Neural progenitor cell (in vitro differentiated cells): ENCODE results near the gene SNAPC2. TPM values are rescaled to one million over a fixed set of nuclear protein-coding genes. Genes with fewer than 3 reads are reported as not detected.

ENCODE experiments used
- DNase-seq: peaks from one replicate; pipeline ENCODE4 v3.0.0-alpha.2; 2016; ENCODE audit warnings: low spot score
- H2AFZ ChIP-seq: fragments of 200-600 bp; sonication (generic); replicated peaks from 2 replicates; pipeline ENCODE4 v1.6.1; 2016; ENCODE audit warnings: antibody characterized with exemption
- H3F3A ChIP-seq: fragments of 200-600 bp; sonication (generic); 2 replicates; pipeline ENCODE4 v1.6.1; 2016; ENCODE audit warnings: antibody characterized with exemption, low read depth
- H3K27ac ChIP-seq: fragments of 200-600 bp; sonication (generic); 2 replicates; pipeline ENCODE4 v1.5.1; 2016; ENCODE audit warnings: mild to moderate bottlenecking
- H3K27me3 ChIP-seq: fragments of 200-600 bp; sonication (generic); 2 replicates; pipeline ENCODE4 v1.6.1; 2016; ENCODE audit warnings: mild to moderate bottlenecking, moderate library complexity
- H3K36me3 ChIP-seq: fragments of 200-600 bp; sonication (generic); 2 replicates; pipeline ENCODE4 v1.5.1; 2016
- H3K4me1 ChIP-seq: fragments of 200-600 bp; sonication (generic); 2 replicates; pipeline ENCODE4 v1.6.1; 2016; ENCODE audit warnings: mixed run types
- H3K4me2 ChIP-seq: fragments of 200-600 bp; sonication (generic); 2 replicates; pipeline ENCODE4 v1.6.1; 2016
- H3K4me3 ChIP-seq: fragments of 200-600 bp; sonication (generic); 2 replicates; pipeline ENCODE4 v1.5.1; 2016
- H3K79me2 ChIP-seq: fragments of 200-600 bp; sonication (generic); 2 replicates; pipeline ENCODE4 v1.6.1; 2016; ENCODE audit warnings: low read depth
- H3K9ac ChIP-seq: fragments of 200-600 bp; sonication (generic); 2 replicates; pipeline ENCODE4 v1.6.1; 2016
- H3K9me3 ChIP-seq: fragments of 200-600 bp; sonication (generic); 2 replicates; pipeline ENCODE4 v1.5.1; 2016; ENCODE audit warnings: low read depth
- H4K20me1 ChIP-seq: fragments of 200-600 bp; sonication (generic); 2 replicates; pipeline ENCODE4 v1.6.1; 2016; ENCODE audit warnings: low read depth
- H3K27ac Mint-ChIP-seq: 3 replicates; pipeline ENCODE4 v1.8.0; 2021; ENCODE audit warnings: mixed read lengths
- H3K27me3 Mint-ChIP-seq: 2 replicates; pipeline ENCODE4 v1.8.0; 2022; ENCODE audit warnings: low read depth, mild to moderate bottlenecking, inconsistent platforms, moderate library complexity, mixed read lengths; ENCODE audit not compliant: insufficient read depth
- H3K36me3 Mint-ChIP-seq: 3 replicates; pipeline ENCODE4 v1.8.0; 2021; ENCODE audit warnings: mixed read lengths
- H3K4me1 Mint-ChIP-seq: 3 replicates; pipeline ENCODE4 v1.8.0; 2021; ENCODE audit warnings: mixed read lengths
- H3K4me3 Mint-ChIP-seq: 3 replicates; pipeline ENCODE4 v1.8.0; 2021; ENCODE audit warnings: mild to moderate bottlenecking, moderate library complexity, mixed read lengths
- H3K9me3 Mint-ChIP-seq: 3 replicates; pipeline ENCODE4 v1.8.0; 2020; ENCODE audit warnings: mixed read lengths
- EZH2 ChIP-seq: fragments of 200-600 bp; sonication (generic); IDR thresholded peaks from 2 replicates; pipeline ENCODE4 v1.6.1; 2017; ENCODE audit warnings: antibody characterized with exemption, mild to moderate bottlenecking, moderate library complexity
- EZH2phosphoT487 ChIP-seq: fragments of 200-600 bp; sonication (generic); IDR thresholded peaks from 2 replicates; pipeline ENCODE4 v1.6.1; 2017; ENCODE audit warnings: antibody characterized with exemption
- total RNA-seq: library from RNA; depleted of rRNA; stranded (reverse); fragments of >200 nt; gene quantifications from 2 replicates; pipeline ENCODE4 v1.2.3, GENCODE V29; 2015; ENCODE audit warnings: low replicate concordance
- TF ChIP-seq, protein P1 (sequence below): fragments of 200-600 bp; sonication (generic); IDR thresholded peaks from 2 replicates; pipeline ENCODE4 v1.5.1; 2017; ENCODE audit warnings: antibody characterized with exemption, mild to moderate bottlenecking

SNAPC2 gene
- total RNA-seq, 1 donor from 2014 or later, result 5.7 TPM

DNA sequence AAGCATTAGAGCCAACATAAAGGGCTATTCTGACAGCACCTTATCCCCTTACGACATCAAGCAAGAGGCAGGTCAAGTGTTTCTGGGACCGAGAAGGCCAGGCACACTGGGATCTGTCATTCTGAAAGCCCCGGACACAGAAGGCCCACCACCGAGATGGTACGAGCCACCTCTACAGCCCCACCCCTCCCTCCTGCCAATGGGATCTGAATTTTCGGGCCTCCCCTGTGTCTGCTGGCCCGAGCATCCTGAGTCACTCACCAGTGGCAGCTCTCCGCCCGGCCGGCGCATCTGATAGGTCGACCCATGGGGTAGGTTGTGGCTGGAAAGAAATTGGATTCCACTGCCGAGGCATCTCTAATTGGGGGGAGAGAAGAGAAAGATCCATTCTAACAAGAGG, 20.7 kb downstream of the SNAPC2 start:
- no peak overlapping the region for H3K27ac Mint-ChIP-seq
- no peak overlapping the region for H3K4me2 ChIP-seq
- H3K9me3 Mint-ChIP-seq, result no peaks in the 10 kb centered on the region
- H4K20me1 ChIP-seq, result no peaks in the 10 kb centered on the region
- H3K27ac ChIP-seq, result no peak overlapping the region
- TF ChIP-seq EZH2 (no peak), EZH2phosphoT487 (no peak)
- TF ChIP-seq, protein P1, sequence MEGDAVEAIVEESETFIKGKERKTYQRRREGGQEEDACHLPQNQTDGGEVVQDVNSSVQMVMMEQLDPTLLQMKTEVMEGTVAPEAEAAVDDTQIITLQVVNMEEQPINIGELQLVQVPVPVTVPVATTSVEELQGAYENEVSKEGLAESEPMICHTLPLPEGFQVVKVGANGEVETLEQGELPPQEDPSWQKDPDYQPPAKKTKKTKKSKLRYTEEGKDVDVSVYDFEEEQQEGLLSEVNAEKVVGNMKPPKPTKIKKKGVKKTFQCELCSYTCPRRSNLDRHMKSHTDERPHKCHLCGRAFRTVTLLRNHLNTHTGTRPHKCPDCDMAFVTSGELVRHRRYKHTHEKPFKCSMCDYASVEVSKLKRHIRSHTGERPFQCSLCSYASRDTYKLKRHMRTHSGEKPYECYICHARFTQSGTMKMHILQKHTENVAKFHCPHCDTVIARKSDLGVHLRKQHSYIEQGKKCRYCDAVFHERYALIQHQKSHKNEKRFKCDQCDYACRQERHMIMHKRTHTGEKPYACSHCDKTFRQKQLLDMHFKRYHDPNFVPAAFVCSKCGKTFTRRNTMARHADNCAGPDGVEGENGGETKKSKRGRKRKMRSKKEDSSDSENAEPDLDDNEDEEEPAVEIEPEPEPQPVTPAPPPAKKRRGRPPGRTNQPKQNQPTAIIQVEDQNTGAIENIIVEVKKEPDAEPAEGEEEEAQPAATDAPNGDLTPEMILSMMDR, result no peak
- H3K79me2 ChIP-seq, result peaks cover 34% of the 10 kb centered on the region
- H3K9me3 ChIP-seq, result no peaks in the 10 kb centered on the region
- no peak overlapping the region for H3K9ac ChIP-seq
- peaks cover 16% of the 10 kb centered on the region for H3K4me1 Mint-ChIP-seq
- H3K27me3 ChIP-seq, result no peaks in the 10 kb centered on the region
- H3F3A ChIP-seq, result peaks cover 4% of the 10 kb centered on the region
- peaks cover 13% of the 10 kb centered on the region for H3K36me3 Mint-ChIP-seq
- H2AFZ ChIP-seq, result no peak overlapping the region
- H3K36me3 ChIP-seq, result no peaks in the 10 kb centered on the region
- peak overlapping the region; percentile 15 for H3K4me3 Mint-ChIP-seq
- peaks cover 2% of the 10 kb centered on the region for H3K27me3 Mint-ChIP-seq
- DNase-seq, result no peak
- H3K4me1 ChIP-seq, result peaks cover 5% of the 10 kb centered on the region
- no peak overlapping the region for H3K4me3 ChIP-seq

DNA sequence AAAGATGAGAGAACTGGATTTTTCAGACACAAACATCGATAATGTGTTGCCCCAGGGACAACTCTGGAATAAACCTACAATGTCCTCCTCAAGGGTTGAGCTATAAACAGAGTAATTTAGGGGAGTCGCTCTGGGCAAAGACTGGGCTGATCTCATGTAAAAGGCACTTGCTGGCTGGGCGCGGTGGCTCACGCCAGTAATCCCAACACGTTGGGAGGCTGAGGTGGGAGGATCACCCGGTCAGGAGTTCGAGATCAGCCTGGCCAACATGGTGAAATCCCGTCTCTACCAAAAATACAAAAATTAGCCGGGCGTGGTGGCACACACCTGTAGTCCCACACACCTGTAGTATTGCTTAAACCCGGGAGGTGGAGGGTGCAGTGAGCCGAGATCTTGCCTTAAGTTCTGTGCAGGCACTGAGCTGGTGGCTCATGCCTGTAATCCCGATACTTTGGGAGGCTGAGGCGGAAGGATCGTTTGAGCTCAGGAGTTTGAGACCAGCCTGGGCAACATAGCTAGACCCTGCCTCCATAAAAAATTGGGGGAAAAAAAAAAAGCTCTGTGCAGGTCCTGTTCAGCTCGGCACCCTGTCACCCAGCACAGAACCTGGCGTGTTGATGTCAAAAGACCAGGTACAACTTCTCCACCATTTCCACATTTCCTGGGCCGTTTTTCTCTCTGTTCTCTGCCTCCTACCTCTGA, 21.9 kb downstream of the SNAPC2 start:
- Histone ChIP-seq H3K9me3 (no peaks in the 10 kb centered on the region), H2AFZ (no peak overlapping the region), H3K79me2 (peaks cover 34% of the 10 kb centered on the region), H3K27ac (no peak overlapping the region), H3F3A (peaks cover 4% of the 10 kb centered on the region), H3K4me3 (peak overlapping the region; percentile 92), H3K4me2 (peak overlapping the region; percentile 97), H3K4me1 (peaks cover 5% of the 10 kb centered on the region), H3K27me3 (no peaks in the 10 kb centered on the region), H3K36me3 (no peaks in the 10 kb centered on the region), H3K9ac (no peak overlapping the region), H4K20me1 (no peaks in the 10 kb centered on the region)
- peaks cover 4% of the 10 kb centered on the region for H3K27me3 Mint-ChIP-seq
- no peak for DNase-seq
- no peak overlapping the region for H3K27ac Mint-ChIP-seq
- peaks cover 16% of the 10 kb centered on the region for H3K4me1 Mint-ChIP-seq
- TF ChIP-seq, protein P1, result no peak
- TF ChIP-seq EZH2phosphoT487, result no peak
- TF ChIP-seq EZH2, result no peak
- H3K9me3 Mint-ChIP-seq, result no peaks in the 10 kb centered on the region
- H3K4me3 Mint-ChIP-seq, result peak overlapping the region; percentile 95
- peaks cover 13% of the 10 kb centered on the region for H3K36me3 Mint-ChIP-seq

DNA sequence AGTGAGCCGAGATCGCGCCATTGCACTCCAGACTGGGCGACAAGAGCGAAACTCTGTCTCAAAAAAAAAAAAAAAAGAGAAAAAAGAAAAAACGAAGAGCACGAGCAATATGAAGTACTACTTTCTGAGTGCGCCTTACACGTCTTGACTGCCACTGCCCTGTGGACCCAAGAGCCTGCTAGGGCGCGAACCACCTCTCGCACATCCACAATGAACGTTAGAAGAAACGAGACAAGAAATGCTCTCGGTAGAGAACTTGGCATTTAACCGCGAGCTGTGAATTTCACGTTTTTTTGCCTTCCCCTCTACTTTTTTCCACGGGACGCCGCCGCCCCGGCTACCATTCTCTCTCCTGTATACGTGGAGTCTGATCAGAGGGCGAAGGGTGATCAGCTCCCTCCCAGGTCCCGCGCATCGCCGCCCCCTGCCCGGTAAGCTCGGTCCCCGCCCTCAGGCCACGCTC, 22.9 kb downstream of the SNAPC2 start:
- H3K4me1 ChIP-seq, result peaks cover 5% of the 10 kb centered on the region
- peak overlapping the region; percentile 75 for H2AFZ ChIP-seq
- peak overlapping the region; percentile 97 for H3K9ac ChIP-seq
- H3K36me3 ChIP-seq, result no peaks in the 10 kb centered on the region
- peak overlapping the region; percentile 92 for H3K4me3 ChIP-seq
- TF ChIP-seq, protein P1, result no peak
- no peak for TF ChIP-seq EZH2
- TF ChIP-seq EZH2phosphoT487, result no peak
- H3K9me3 Mint-ChIP-seq, result no peaks in the 10 kb centered on the region
- H3K27ac Mint-ChIP-seq, result peak overlapping the region; percentile 95
- H3F3A ChIP-seq, result peaks cover 4% of the 10 kb centered on the region
- peak overlapping the region; percentile 97 for H3K4me2 ChIP-seq
- no peaks in the 10 kb centered on the region for H3K9me3 ChIP-seq
- peaks cover 4% of the 10 kb centered on the region for H3K27me3 Mint-ChIP-seq
- peaks cover 16% of the 10 kb centered on the region for H3K4me1 Mint-ChIP-seq
- DNase-seq, result no peak
- H4K20me1 ChIP-seq, result no peaks in the 10 kb centered on the region
- H3K4me3 Mint-ChIP-seq, result peak overlapping the region; percentile 95
- H3K27ac ChIP-seq, result peak overlapping the region; percentile 91
- no peaks in the 10 kb centered on the region for H3K27me3 ChIP-seq
- H3K79me2 ChIP-seq, result peaks cover 29% of the 10 kb centered on the region
- peaks cover 11% of the 10 kb centered on the region for H3K36me3 Mint-ChIP-seq
